SW 1271 (cell line): Measurements from ENCODE around the gene C4A.
"Not testable (repeated sequence)": the region's sequence is repeated elsewhere in the genome, so short reads cannot be mapped to it uniquely, and the experiment has no call there.

Source experiments
- DNase-seq, 2 experiments: peaks; one replicate each; lab custom pipeline; 2025; lab: John Stamatoyannopoulos, UW

Gene C4A

GRCh38 chr6:32035283-32036013 is 53.6 kb downstream of the C4A start:
- DNase-seq = not testable (repeated sequence)

DNA sequence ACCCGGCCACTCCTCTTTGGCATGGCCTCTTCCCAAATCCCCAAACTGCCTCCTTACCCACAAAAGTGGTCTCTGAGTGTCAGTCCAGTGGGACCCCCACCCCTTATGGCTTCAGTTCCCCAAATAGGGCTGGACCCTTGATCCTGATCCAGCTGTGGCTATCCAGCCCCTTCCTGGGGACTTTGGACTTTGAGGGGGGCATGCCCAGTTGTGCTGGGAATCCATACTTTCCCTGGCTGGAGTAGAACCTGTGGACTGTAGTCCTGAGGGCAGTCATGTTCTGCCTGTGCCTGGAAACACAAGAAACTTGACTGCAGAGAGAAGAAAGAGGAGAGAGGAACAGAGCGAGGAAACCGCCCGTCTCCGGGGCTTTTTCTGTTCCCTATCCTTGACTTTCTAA is 55.3 kb downstream of the C4A start:
- DNase-seq = not testable (repeated sequence)

DNA sequence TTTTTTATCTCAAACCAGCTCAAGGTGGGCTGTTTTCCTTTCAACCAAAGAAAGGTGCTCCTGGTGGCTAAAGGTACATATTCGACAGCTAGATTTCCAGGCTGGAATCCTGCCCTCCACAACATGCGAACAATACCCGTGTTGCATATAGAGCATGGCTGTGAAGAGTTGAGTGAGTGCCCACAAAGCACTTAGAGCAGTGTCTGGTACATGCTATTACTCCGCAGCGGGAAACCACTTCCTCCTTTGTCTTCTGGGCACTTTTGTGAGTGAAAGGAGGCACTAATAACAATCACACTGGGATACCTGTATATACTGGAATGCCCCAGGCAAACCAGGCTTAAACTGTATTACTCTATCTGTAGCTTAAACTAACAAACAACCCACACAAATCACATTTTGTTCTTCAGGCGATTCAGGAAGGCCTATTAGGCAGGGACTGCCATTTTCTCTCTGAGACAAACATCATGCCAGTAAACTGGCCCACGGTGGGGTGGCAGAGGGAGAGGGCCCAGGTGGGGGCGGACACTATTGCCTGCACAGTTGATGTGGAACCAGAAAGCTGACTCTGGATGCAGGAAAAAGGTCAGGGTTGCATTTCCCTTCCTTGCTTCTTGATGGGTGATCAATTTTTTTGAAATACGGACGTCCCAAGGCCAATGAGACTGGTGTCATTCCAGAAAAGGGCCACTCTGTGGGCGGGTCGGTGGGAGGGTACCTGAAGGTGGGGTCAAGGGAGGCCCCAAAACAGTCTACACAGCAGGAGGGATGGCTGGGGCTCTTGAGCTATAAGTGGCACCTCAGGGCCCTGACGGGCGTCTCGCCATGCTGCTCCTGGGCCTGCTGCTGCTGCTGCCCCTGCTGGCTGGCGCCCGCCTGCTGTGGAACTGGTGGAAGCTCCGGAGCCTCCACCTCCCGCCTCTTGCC is 56.0 kb downstream of the C4A start, which contains the start of gene CYP21A2:
Gene CYP21A2, plus strand, starts transcription at position 818 of the 927 bp plus-strand sequence. Its CDS starts 8 bp downstream, at position 826.
- not testable (repeated sequence) for DNase-seq

DNA sequence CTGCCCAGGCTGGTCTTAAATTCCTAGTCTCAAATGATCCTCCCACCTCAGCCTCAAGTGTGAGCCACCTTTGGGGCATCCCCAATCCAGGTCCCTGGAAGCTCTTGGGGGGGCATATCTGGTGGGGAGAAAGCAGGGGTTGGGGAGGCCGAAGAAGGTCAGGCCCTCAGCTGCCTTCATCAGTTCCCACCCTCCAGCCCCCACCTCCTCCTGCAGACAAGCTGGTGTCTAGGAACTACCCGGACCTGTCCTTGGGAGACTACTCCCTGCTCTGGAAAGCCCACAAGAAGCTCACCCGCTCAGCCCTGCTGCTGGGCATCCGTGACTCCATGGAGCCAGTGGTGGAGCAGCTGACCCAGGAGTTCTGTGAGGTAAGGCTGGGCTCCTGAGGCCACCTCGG is 57.0 kb downstream of the C4A start:
- not testable (repeated sequence) for DNase-seq

- not testable (repeated sequence) for DNase-seq
These were observed 57.7 kb downstream of the C4A start for GRCh38 chr6:32039321-32040274.

- not testable (repeated sequence) for DNase-seq
These were observed 58.6 kb downstream of the C4A start for GRCh38 chr6:32040299-32041049.

DNA sequence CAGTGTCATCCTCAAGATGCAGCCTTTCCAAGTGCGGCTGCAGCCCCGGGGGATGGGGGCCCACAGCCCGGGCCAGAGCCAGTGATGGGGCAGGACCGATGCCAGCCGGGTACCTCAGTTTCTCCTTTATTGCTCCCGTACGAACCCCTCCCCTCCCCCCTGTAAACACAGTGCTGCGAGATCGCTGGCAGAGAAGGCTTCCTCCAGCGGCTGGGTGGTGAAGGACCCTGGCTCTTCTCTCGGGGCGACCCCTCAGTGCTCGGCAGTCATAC is 59.1 kb downstream of the C4A start:
- DNase-seq = not testable (repeated sequence)

DNA sequence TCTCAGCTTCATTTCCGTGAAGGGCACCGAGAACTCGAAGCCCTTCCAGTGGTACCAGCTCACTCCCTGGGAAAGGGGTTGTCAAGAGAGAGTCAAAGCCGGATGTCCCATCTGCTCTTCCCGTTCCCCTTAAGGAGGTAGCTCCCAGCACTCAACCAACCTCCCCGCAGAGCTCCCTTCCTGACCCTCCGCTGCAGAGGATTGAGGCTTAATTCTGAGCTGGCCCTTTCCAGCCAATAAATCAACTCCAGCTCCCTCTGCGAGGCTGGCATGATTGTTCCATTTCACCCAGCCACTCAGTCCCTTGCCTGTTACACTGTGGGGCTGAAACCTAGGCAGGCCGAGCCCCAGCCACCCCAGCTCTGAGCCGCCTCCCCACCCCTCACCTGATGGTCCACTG is 59.5 kb downstream of the C4A start:
- DNase-seq = not testable (repeated sequence)

DNA sequence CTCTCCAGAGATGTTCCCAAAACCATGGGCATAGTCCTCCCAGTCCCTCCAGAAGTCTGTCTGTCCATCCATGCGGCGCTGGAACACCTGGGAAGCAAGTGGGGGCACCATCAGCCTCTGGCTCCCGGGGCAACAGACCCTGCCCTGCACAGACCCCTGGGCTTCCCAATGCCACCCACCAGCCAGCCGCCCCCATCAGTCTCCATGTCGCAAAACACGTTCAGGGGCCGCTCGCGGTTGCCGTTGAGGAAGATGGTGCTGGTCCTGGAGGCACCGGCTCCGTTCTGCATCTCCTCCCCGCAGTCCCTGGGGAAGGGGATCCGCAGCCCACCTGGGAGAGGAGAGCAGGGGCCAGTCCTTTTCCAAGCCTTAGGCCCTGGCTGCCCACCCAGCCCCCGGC is 60.4 kb downstream of the C4A start:
- DNase-seq = not testable (repeated sequence)

- DNase-seq = not testable (repeated sequence)
These were observed 61.9 kb downstream of the C4A start for GRCh38 chr6:32043589-32044380.

- DNase-seq = not testable (repeated sequence)
These were observed 63.1 kb downstream of the C4A start for GRCh38 chr6:32044916-32045315.

DNA sequence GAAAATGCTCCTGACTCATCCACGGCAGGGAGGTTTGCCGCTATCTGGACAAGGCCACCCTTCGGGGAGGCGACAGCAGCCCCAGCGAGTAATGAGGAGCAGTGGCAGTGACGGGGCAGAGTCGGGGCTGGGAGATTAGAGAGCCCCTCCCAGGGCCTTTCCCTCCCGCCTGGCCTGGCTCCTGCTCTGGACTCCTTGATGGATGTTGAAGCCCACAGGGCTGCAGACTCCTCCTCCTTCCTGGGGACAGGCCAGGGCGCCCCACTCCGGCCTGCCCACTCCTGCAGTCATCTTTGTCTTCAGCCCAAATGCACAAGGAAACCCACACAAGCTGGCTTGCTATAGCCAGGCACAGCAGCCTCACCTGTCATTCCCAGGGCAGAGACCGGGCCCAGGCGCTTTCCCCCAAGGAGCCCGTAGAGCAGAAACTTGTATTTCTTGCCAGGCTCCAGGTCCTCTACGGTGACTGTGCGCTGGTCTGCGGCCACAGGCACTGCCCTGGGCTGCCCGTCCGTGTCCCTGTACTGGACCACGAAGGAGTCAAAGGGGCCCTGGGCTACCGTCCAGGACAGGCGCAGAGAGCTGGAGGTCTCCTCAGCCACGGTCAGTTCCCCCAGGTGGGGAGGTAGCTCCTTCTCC is 64.1 kb downstream of the C4A start:
- DNase-seq = no peak

DNA sequence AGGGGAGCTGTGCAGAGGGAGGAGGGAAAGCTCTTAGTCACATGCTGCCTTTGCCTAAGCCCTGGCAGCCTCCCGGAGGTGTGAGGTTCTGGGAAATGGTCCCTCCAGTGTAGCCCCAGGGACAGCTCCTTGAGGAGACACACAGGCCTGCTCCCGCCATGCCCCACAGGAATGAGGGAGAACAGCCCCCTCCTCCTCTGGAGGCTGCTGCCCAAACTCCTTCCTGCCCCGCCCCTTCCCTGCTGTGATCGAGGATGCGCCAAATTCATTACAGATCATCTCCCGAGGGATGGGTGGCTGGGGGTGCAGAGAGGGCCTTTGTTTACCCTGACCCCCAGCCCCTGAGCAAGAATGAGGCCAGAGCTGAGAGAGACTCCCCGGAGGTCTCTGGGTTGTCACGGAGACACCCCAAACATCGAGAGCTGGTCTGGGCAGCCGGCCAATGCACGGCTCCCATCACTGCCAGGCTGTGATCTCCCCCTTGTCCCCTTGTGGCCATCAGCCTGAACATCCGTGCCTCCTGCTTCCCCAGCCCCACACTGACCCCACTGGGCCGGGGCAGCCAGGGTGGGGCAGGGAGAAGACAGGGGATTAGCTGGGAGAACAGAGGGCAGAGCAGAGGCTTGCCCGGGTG is 64.7 kb downstream of the C4A start:
- DNase-seq = no peak

GRCh38 chr6:32047084-32047478 is 65.2 kb downstream of the C4A start:
- no peak for DNase-seq

GRCh38 chr6:32047539-32047854 is 65.6 kb downstream of the C4A start:
- no peak for DNase-seq

DNA sequence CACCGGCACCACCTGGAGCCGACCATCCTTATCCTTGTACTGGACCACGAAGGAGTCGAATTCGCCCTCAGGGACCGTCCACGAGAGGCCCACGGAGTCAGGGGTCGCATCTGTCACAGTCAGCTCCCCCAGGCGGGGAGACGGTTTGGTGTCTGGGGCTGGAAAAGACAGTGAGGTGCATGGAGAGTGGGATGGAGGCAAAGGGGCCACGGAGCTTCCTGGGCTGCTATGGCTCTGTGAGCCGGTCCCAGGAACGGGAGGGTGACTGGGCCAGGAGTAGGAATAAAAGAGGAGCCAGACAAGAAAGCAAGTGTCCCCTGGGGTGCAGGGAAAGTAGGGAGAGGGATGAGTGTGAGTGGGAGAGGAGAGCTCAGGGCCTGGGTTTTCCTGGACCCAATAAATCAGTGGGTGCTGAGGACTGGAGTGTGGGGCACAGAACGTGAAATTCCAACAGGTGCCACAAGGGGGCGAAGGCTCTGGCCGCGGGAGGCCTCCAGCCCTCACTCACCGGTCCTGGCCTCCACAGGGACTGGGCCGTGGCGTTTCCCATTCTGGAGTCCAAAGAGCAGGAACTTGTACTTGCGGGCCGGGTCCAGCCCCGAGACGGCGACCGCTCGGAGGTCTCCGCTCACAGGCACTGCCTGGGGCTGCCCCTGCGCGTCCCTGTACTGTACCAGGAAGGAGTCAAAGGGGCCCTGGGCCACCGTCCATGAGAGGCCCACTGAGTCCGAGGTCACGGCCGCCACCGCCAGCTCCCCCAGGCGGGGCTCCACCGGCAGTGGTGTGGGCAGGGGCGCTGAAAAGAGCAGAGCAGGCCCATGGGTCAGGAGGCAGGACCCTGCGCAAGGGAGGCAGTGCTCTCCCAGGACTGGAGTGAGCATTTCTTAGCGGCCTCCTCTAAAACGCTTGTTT is 66.3 kb downstream of the C4A start:
- peak in 1 of 2 experiments; percentile 35 for DNase-seq

GRCh38 chr6:32049149-32049548 is 67.3 kb downstream of the C4A start:
- DNase-seq = not testable (repeated sequence)

DNA sequence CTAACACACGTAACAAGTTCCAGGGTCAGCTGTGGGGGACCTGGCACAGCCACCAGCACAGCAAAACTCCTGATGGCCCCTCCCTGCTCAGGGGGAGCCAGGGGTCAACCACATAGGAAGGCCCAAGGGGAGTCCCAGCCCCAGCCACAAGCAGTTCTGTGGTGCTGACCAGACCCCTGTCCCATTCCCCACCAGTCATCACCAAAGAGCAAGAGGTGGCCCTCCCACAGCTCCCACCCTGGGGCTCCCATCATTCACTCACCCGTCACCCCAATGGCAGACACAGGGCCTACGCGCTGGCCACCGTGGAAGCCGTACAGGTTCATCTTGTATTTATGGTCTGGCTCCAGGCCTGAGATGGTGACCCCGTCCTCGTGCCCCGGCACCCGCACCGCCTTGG is 67.9 kb downstream of the C4A start:
- not testable (repeated sequence) for DNase-seq
